ENCODE data around the gene C6orf62. TPM values are rescaled to one million over a fixed set of nuclear protein-coding genes. Genes with fewer than 3 reads are reported as not detected.
"Not testable (repeated sequence)": the region's sequence is repeated elsewhere in the genome, so short reads cannot be mapped to it uniquely, and the experiment has no call there.

C6orf62 gene
- total RNA-seq, 1 donor from 2014 or later: 120 TPM

GRCh38 chr6:24695635-24696034 is 23.3 kb downstream of the C6orf62 start:
- H3K27ac ChIP-seq; H3K4me3 ChIP-seq; H3K36me3 ChIP-seq; intact Hi-C loops (cut with DNase I); H3K9me3 ChIP-seq; H3K27me3 ChIP-seq; H3K4me1 ChIP-seq; DNase-seq: not testable (repeated sequence)
- ATAC-seq: peak; percentile 90
- peak; percentile 53 for TF ChIP-seq CTCF (IDR thresholded peaks at IDR 0.05)

- Histone ChIP-seq H3K4me3 (no peak overlapping the region), H3K4me1 (no peaks in the 10 kb centered on the region), H3K36me3 (no peaks in the 10 kb centered on the region), H3K9me3 (no peaks in the 10 kb centered on the region), H3K27ac (no peak overlapping the region), H3K27me3 (no peaks in the 10 kb centered on the region)
- intact Hi-C loops (cut with DNase I): no loop called here
- TF ChIP-seq CTCF (IDR thresholded peaks at IDR 0.05): no peak
- ATAC-seq: no peak
- no peak for DNase-seq
These were observed 24.8 kb downstream of the C6orf62 start for GRCh38 chr6:24694198-24694597.

- ATAC-seq (no peak), DNase-seq (no peak)
- no peak overlapping the region for H3K4me3 ChIP-seq
- intact Hi-C loops (cut with DNase I): no loop called here
- H3K4me1 ChIP-seq: no peaks in the 10 kb centered on the region
- no peaks in the 10 kb centered on the region for H3K27me3 ChIP-seq
- no peak overlapping the region for H3K27ac ChIP-seq
- H3K36me3 ChIP-seq: no peaks in the 10 kb centered on the region
- TF ChIP-seq CTCF (IDR thresholded peaks at IDR 0.05): no peak
- H3K9me3 ChIP-seq: no peaks in the 10 kb centered on the region
These were observed 25.9 kb downstream of the C6orf62 start for GRCh38 chr6:24692848-24693592.

- Histone ChIP-seq H3K27me3 (no peaks in the 10 kb centered on the region), H3K4me1 (no peaks in the 10 kb centered on the region), H3K36me3 (no peaks in the 10 kb centered on the region), H3K27ac (no peak overlapping the region), H3K4me3 (no peak overlapping the region), H3K9me3 (no peaks in the 10 kb centered on the region)
- intact Hi-C loops (cut with DNase I): no loop called here
- TF ChIP-seq CTCF (IDR thresholded peaks at IDR 0.05): no peak
- DNase-seq: no peak
- no peak for ATAC-seq
These were observed 26.5 kb downstream of the C6orf62 start for GRCh38 chr6:24692415-24692814.

- no peak for TF ChIP-seq CTCF (IDR thresholded peaks at IDR 0.05)
- no peak for ATAC-seq
- DNase-seq: no peak
- intact Hi-C loops (cut with DNase I): no loop called here
- no peaks in the 10 kb centered on the region for H3K9me3 ChIP-seq
- no peak overlapping the region for H3K4me3 ChIP-seq
- H3K27ac ChIP-seq: no peak overlapping the region
- no peaks in the 10 kb centered on the region for H3K4me1 ChIP-seq
- H3K36me3 ChIP-seq: no peaks in the 10 kb centered on the region
- no peaks in the 10 kb centered on the region for H3K27me3 ChIP-seq
These were observed 27.0 kb downstream of the C6orf62 start for GRCh38 chr6:24692003-24692402.

- Histone ChIP-seq H3K27ac (no peak overlapping the region), H3K9me3 (no peaks in the 10 kb centered on the region), H3K36me3 (no peaks in the 10 kb centered on the region), H3K27me3 (no peaks in the 10 kb centered on the region), H3K4me1 (no peaks in the 10 kb centered on the region), H3K4me3 (no peak overlapping the region)
- no peak for TF ChIP-seq CTCF (IDR thresholded peaks at IDR 0.05)
- ATAC-seq (no peak), DNase-seq (no peak)
- intact Hi-C loops (cut with DNase I): no loop called here
These were observed 27.4 kb downstream of the C6orf62 start for GRCh38 chr6:24691550-24691949.
